Mucosa of descending colon (tissue), 3 donors: ENCODE results near the gene NCK1. TPM values are rescaled to one million over a fixed set of nuclear protein-coding genes. Genes with fewer than 3 reads are reported as not detected.
A peak's percentile ranks its signal among the peaks of the same experiment; 100 is the strongest.

Experiments
- ATAC-seq: fragments of 200-7000 bp; cut with Tn5 transposase; one replicate; pipeline ENCODE4 v1.9.1; 2020; ENCODE audit warnings: mild to moderate bottlenecking, moderate library complexity
- DNase-seq, 3 donors: peaks; one replicate each; pipeline ENCODE4 v3.0.0-alpha.2; 2020
- H3K36me3 ChIP-seq: fragments of 200-600 bp; one replicate; pipeline ENCODE4 v1.8.0; 2021; ENCODE audit warnings: low read depth, mild to moderate bottlenecking
- H3K4me1 ChIP-seq: fragments of 200-600 bp; one replicate; pipeline ENCODE4 v1.8.0; 2021; ENCODE audit warnings: low read depth, mild to moderate bottlenecking
- H3K4me3 ChIP-seq: fragments of 200-600 bp; one replicate; pipeline ENCODE4 v1.8.0; 2021; ENCODE audit warnings: mild to moderate bottlenecking
- H3K9me3 ChIP-seq: fragments of 200-600 bp; one replicate; pipeline ENCODE4 v1.8.0; 2021; ENCODE audit warnings: mild to moderate bottlenecking
- CTCF ChIP-seq: fragments of 200-600 bp; IDR thresholded peaks from one replicate; pipeline ENCODE4 v1.8.0; 2022; ENCODE audit warnings: antibody characterized with exemption, mild to moderate bottlenecking
- intact Hi-C, 2 donors: fragments of 100-400 bp; cut with DNase I in 1 of 2; cut with micrococcal nuclease in 1 of 2; formaldehyde crosslinking; loops; one replicate each; pipeline versions ENCODE4 v1.11.0 to v1.11.1; 2022; cut with DNase I, micrococcal nuclease
- total RNA-seq, 3 donors: library from RNA; stranded (reverse); fragmentation: NEBNext Ultra II Directional in 2 of 3; extraction: Animal tissue kit (Norgen Biotek cat#: 25700) in 2 of 3; gene quantifications; one replicate each; pipeline versions ENCODE4 v1.2.1 to v1.2.4, GENCODE V29; 2021 to 2023
- donor health status: DM: no; HTN: no; CAD: no; lungs with moderate emphysema.
- donor health status: DM: no; HTN: no; CAD: no.
- donor health status: DM: no; HTN: yes; CAD: no.

The NCK1 gene
- total RNA-seq, 3 donors from 2014 or later: 47.0 to 56.4 (median 50.1) TPM

GRCh38 chr3:136819731-136820679 lies 42.0 kb upstream of the NCK1 start:
- peak; percentile 77 for ATAC-seq
- peak; percentile 55 to 60 (median 58) for DNase-seq
- Histone ChIP-seq H3K4me1 (peaks cover 6% of the 10 kb centered on the region), H3K9me3 (no peaks in the 10 kb centered on the region), H3K4me3 (no peak overlapping the region), H3K36me3 (no peaks in the 10 kb centered on the region)
- intact Hi-C loops: no loop called here
- TF ChIP-seq CTCF: no peak

- H3K9me3 ChIP-seq: no peaks in the 10 kb centered on the region
- intact Hi-C loops: no loop called here
- no peak for DNase-seq
- no peak overlapping the region for H3K4me3 ChIP-seq
- H3K4me1 ChIP-seq: no peaks in the 10 kb centered on the region
- no peaks in the 10 kb centered on the region for H3K36me3 ChIP-seq
- no peak for ATAC-seq
- no peak for TF ChIP-seq CTCF
These were observed 30.5 kb upstream of the NCK1 start for GRCh38 chr3:136831461-136831860.

GRCh38 chr3:136835089-136835812 lies 26.8 kb upstream of the NCK1 start:
- ATAC-seq (no peak), DNase-seq (no peak)
- no peaks in the 10 kb centered on the region for H3K4me1 ChIP-seq
- no peak overlapping the region for H3K4me3 ChIP-seq
- H3K36me3 ChIP-seq: no peaks in the 10 kb centered on the region
- no peaks in the 10 kb centered on the region for H3K9me3 ChIP-seq
- intact Hi-C loops: no loop called here
- TF ChIP-seq CTCF: no peak

GRCh38 chr3:136835813-136836510 lies 26.0 kb upstream of the NCK1 start:
- TF ChIP-seq CTCF: no peak
- DNase-seq (no peak), ATAC-seq (no peak)
- intact Hi-C loops: no loop called here
- no peaks in the 10 kb centered on the region for H3K4me1 ChIP-seq
- H3K4me3 ChIP-seq: no peak overlapping the region
- no peaks in the 10 kb centered on the region for H3K9me3 ChIP-seq
- no peaks in the 10 kb centered on the region for H3K36me3 ChIP-seq

GRCh38 chr3:136836511-136837156 lies 25.4 kb upstream of the NCK1 start:
- intact Hi-C loops: no loop called here
- ATAC-seq: no peak
- TF ChIP-seq CTCF: no peak
- Histone ChIP-seq H3K36me3 (no peaks in the 10 kb centered on the region), H3K9me3 (no peaks in the 10 kb centered on the region), H3K4me3 (no peak overlapping the region), H3K4me1 (no peaks in the 10 kb centered on the region)
- DNase-seq: no peak
